ENCODE measurements around the gene TAF4B. TPM values are rescaled to one million over a fixed set of nuclear protein-coding genes. Genes with fewer than 3 reads are reported as not detected.

The TAF4B gene
- polyA plus RNA-seq, 1 donor from 2014 or later, result 0.38 TPM

GRCh38 chr18:26397019-26397418, 170.8 kb downstream of the TAF4B start:
- Histone ChIP-seq H3K4me3 (ENCODE audit: low read length) (no peak overlapping the region), H3K27ac (ENCODE audit: low read length) (no peak overlapping the region), H3F3A (ENCODE audit: insufficient read depth, low read length, poor library complexity, severe bottlenecking) (no peaks in the 10 kb centered on the region), H3K9me3 (ENCODE audit: low read length) (no peaks in the 10 kb centered on the region), H2AFZ (ENCODE audit: low read depth, low read length) (no peak overlapping the region), H3K36me3 (ENCODE audit: insufficient read depth, low read length) (no peaks in the 10 kb centered on the region), H3K79me2 (replicated peaks; ENCODE audit: insufficient read depth, low read length) (no peaks in the 10 kb centered on the region), H3K4me2 (ENCODE audit: low read length) (no peak overlapping the region), H3K9me2 (ENCODE audit: insufficient read depth, low read length) (no peaks in the 10 kb centered on the region), H3K9ac (ENCODE audit: low read length) (no peak overlapping the region), H3K27me3 (ENCODE audit: insufficient read depth, low read depth, low read length) (no peaks in the 10 kb centered on the region), H4K20me1 (ENCODE audit: insufficient read depth) (no peaks in the 10 kb centered on the region)
- TF ChIP-seq RAD21 (conservative IDR thresholded peaks at IDR 0.05) (no peak), MXI1 (conservative IDR thresholded peaks at IDR 0.05; ENCODE audit: poor library complexity, severe bottlenecking) (no peak), TAF1 (IDR thresholded peaks at IDR 0.05; ENCODE audit: low read depth) (no peak), CTCF (IDR thresholded peaks at IDR 0.05; ENCODE audit: poor library complexity, severe bottlenecking) (no peak), EP300 (conservative IDR thresholded peaks at IDR 0.05; ENCODE audit: poor library complexity, severe bottlenecking) (no peak), POLR2AphosphoS5 (IDR thresholded peaks at IDR 0.05) (no peak), SMC3 (conservative IDR thresholded peaks at IDR 0.05; ENCODE audit: poor library complexity) (no peak), EZH2 (IDR thresholded peaks at IDR 0.05; ENCODE audit: borderline replicate concordance, insufficient read depth, low read length, poor library complexity, severe bottlenecking) (no peak)
- TF ChIP-seq, protein P1, sequence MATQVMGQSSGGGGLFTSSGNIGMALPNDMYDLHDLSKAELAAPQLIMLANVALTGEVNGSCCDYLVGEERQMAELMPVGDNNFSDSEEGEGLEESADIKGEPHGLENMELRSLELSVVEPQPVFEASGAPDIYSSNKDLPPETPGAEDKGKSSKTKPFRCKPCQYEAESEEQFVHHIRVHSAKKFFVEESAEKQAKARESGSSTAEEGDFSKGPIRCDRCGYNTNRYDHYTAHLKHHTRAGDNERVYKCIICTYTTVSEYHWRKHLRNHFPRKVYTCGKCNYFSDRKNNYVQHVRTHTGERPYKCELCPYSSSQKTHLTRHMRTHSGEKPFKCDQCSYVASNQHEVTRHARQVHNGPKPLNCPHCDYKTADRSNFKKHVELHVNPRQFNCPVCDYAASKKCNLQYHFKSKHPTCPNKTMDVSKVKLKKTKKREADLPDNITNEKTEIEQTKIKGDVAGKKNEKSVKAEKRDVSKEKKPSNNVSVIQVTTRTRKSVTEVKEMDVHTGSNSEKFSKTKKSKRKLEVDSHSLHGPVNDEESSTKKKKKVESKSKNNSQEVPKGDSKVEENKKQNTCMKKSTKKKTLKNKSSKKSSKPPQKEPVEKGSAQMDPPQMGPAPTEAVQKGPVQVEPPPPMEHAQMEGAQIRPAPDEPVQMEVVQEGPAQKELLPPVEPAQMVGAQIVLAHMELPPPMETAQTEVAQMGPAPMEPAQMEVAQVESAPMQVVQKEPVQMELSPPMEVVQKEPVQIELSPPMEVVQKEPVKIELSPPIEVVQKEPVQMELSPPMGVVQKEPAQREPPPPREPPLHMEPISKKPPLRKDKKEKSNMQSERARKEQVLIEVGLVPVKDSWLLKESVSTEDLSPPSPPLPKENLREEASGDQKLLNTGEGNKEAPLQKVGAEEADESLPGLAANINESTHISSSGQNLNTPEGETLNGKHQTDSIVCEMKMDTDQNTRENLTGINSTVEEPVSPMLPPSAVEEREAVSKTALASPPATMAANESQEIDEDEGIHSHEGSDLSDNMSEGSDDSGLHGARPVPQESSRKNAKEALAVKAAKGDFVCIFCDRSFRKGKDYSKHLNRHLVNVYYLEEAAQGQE (IDR thresholded peaks at IDR 0.05; ENCODE audit: borderline replicate concordance), result no peak

DNA sequence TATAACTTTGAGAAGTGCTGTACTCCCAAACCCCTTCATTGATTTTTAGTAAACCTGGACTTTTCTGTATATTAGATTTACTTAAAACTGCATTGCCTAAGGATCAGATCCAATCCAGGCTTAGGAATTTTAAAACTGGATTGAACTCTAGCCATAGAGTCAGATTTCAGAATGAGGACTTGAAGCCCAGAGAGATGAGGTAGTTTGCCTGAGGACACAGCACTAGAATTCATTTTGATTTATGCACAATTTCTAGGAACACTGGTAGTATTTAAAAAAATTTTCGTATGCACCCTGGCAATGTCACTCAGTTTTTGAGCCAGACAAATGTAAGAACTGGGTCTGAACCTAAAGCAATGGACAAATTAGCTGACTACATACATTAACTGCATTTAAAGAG, 177.2 kb downstream of the TAF4B start:
- H3K4me3 ChIP-seq (ENCODE audit: low read length), result no peak overlapping the region
- H3K27me3 ChIP-seq (ENCODE audit: insufficient read depth, low read depth, low read length), result no peaks in the 10 kb centered on the region
- no peaks in the 10 kb centered on the region for H3K9me2 ChIP-seq (ENCODE audit: insufficient read depth, low read length)
- H4K20me1 ChIP-seq (ENCODE audit: insufficient read depth), result no peaks in the 10 kb centered on the region
- no peaks in the 10 kb centered on the region for H3K79me2 ChIP-seq (replicated peaks; ENCODE audit: insufficient read depth, low read length)
- no peak overlapping the region for H2AFZ ChIP-seq (ENCODE audit: low read depth, low read length)
- no peak overlapping the region for H3K27ac ChIP-seq (ENCODE audit: low read length)
- H3K4me2 ChIP-seq (ENCODE audit: low read length), result no peak overlapping the region
- no peaks in the 10 kb centered on the region for H3K9me3 ChIP-seq (ENCODE audit: low read length)
- no peaks in the 10 kb centered on the region for H3F3A ChIP-seq (ENCODE audit: insufficient read depth, low read length, poor library complexity, severe bottlenecking)
- TF ChIP-seq SMC3 (conservative IDR thresholded peaks at IDR 0.05; ENCODE audit: poor library complexity) (no peak), EP300 (conservative IDR thresholded peaks at IDR 0.05; ENCODE audit: poor library complexity, severe bottlenecking) (no peak), RAD21 (conservative IDR thresholded peaks at IDR 0.05) (no peak), TAF1 (IDR thresholded peaks at IDR 0.05; ENCODE audit: low read depth) (no peak)
- H3K36me3 ChIP-seq (ENCODE audit: insufficient read depth, low read length), result no peaks in the 10 kb centered on the region
- H3K9ac ChIP-seq (ENCODE audit: low read length), result no peak overlapping the region
